Testis (tissue), 3 donors: ENCODE measurements around the gene ANKFY1. TPM values are rescaled to one million over a fixed set of nuclear protein-coding genes. Genes with fewer than 3 reads are reported as not detected.
"Not testable (repeated sequence)": the region's sequence is repeated elsewhere in the genome, so short reads cannot be mapped to it uniquely, and the experiment has no call there.

Experiments used
- DNase-seq: peaks from one replicate; pipeline ENCODE4 v3.0.0-alpha.2; 2019
- H3K27ac ChIP-seq, 2 donors: fragments of 200-600 bp; sonication (generic); one replicate each; pipeline ENCODE4 v1.5.1; 2019
- H3K27me3 ChIP-seq: fragments of 200-600 bp; sonication (generic); one replicate; pipeline ENCODE4 v1.5.1; 2019
- H3K36me3 ChIP-seq: fragments of 200-600 bp; sonication (generic); one replicate; pipeline ENCODE4 v1.5.1; 2017; ENCODE audit warnings: low read depth; ENCODE audit errors: missing control alignments
- H3K4me1 ChIP-seq: fragments of 200-600 bp; sonication (generic); one replicate; pipeline ENCODE4 v1.5.1; 2019
- H3K4me3 ChIP-seq, 2 donors: fragments of 200-600 bp; sonication (generic); one replicate each; pipeline ENCODE4 v1.5.1; 2017 to 2019
- H3K9me3 ChIP-seq: fragments of 200-600 bp; sonication (generic); one replicate; pipeline ENCODE4 v1.5.1; 2017
- POLR2A ChIP-seq: fragments of 450-650 bp; IDR thresholded peaks from one replicate; pipeline ENCODE4 v1.6.1; 2017; ENCODE audit warnings: antibody characterized with exemption, mild to moderate bottlenecking, moderate library complexity
- WGBS, 2 donors: methylation state at CpG; one replicate each; pipeline ENCODE4 v1.1.5; 2018; 5-methylcytosine and 5-hydroxymethylcytosine counted together
- intact Hi-C: fragments of 100-400 bp; cut with DNase I; formaldehyde crosslinking; loops from one replicate; pipeline ENCODE4 v1.15.1; 2023; ENCODE audit warnings: low total_unique reads
- polyA plus RNA-seq: library from polyadenylated mRNA; stranded (reverse); fragments of 350-450 nt; fragmentation: Illumina TruSeq; extraction: RNeasy Lipid Tissue Mini Kit (QIAGEN cat#74804); gene quantifications from one replicate; pipeline ENCODE4 v1.2.3, GENCODE V29; 2014; ENCODE audit warnings: low read depth, low replicate concordance; ENCODE audit not compliant: insufficient read depth
- total RNA-seq, 2 donors: library from RNA; depleted of rRNA; stranded (reverse); fragments of >200 nt; gene quantifications; one replicate each; pipeline ENCODE4 v1.2.3, GENCODE V29; 2016
- TF ChIP-seq, protein P1 (sequence below), 3 experiments: fragments of 450-650 bp in 2 of 3; fragments of 200-600 bp in 1 of 3; sonication (generic) in 1 of 3; IDR thresholded peaks; one replicate each; pipeline ENCODE4 v1.5.1; 2016 to 2019; ENCODE audit warnings: antibody characterized with exemption in 3 of 3, mild to moderate bottlenecking in 2 of 3, moderate library complexity in 1 of 3

ANKFY1 gene
- total and polyA plus RNA-seq, 3 donors from 2014 or later: 20.3 to 40.9 (median 34.6) TPM

DNA sequence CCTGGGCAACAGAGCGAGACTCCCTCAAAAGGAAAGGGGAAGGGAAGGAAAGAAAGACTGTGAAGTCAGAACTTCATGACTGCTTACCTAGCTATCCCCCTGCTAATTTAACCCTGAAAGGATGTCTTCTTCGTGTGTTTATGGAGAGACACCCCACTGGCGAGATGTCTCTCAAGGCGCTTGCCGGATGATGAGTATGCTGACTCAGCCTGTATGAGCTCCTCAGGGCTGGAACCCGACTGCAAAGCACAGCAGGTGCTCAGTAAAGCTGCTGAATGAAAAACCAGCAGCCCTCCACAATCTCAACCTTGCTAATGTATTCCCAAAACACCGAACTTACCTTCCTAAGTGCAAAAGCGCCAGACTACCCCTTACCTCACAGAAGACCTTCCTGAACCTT lies 2.3 kb downstream of the ANKFY1 start:
- Histone ChIP-seq H3K27me3 (no peaks in the 10 kb centered on the region), H3K9me3 (no peaks in the 10 kb centered on the region), H3K36me3 (no peaks in the 10 kb centered on the region), H3K27ac (no peak overlapping the region), H3K4me1 (peaks cover 13% of the 10 kb centered on the region), H3K4me3 (no peak overlapping the region)
- TF ChIP-seq, protein P1, sequence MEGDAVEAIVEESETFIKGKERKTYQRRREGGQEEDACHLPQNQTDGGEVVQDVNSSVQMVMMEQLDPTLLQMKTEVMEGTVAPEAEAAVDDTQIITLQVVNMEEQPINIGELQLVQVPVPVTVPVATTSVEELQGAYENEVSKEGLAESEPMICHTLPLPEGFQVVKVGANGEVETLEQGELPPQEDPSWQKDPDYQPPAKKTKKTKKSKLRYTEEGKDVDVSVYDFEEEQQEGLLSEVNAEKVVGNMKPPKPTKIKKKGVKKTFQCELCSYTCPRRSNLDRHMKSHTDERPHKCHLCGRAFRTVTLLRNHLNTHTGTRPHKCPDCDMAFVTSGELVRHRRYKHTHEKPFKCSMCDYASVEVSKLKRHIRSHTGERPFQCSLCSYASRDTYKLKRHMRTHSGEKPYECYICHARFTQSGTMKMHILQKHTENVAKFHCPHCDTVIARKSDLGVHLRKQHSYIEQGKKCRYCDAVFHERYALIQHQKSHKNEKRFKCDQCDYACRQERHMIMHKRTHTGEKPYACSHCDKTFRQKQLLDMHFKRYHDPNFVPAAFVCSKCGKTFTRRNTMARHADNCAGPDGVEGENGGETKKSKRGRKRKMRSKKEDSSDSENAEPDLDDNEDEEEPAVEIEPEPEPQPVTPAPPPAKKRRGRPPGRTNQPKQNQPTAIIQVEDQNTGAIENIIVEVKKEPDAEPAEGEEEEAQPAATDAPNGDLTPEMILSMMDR (IDR thresholded peaks at IDR 0.05): no peak
- no peak for TF ChIP-seq POLR2A
- intact Hi-C loops: no loop called here
- 73 to 80% methylated on average over 8 of the region's 8 CpGs for WGBS, 2 donors
- no peak for DNase-seq

DNA sequence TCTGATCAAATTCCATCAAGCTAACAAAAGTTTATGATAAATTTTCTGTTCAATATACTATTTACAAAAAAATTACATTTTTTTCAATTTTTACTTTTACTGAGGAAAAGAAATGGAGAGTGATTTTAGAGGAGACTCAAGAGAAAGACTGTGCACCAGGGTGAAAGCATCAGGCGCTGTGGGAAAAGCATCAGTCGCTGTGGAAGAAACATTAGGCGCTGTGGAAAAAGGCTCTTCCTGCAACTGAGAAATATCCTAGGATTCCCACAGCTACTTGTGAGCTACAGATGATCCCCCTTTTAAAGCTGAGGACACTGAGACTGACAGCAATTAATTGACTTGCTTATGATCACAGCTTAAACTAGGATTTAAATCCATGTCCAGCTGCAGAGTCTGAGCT lies 4.9 kb downstream of the ANKFY1 start:
- H3K4me3 ChIP-seq: no peak overlapping the region
- no peaks in the 10 kb centered on the region for H3K9me3 ChIP-seq
- 83 to 96% methylated on average over 3 of the region's 3 CpGs for WGBS, 2 donors
- no peaks in the 10 kb centered on the region for H3K27me3 ChIP-seq
- peaks cover 7% of the 10 kb centered on the region for H3K4me1 ChIP-seq
- no peaks in the 10 kb centered on the region for H3K36me3 ChIP-seq
- DNase-seq: no peak
- H3K27ac ChIP-seq: no peak overlapping the region
- TF ChIP-seq, protein P1 (IDR thresholded peaks at IDR 0.05): no peak
- no peak for TF ChIP-seq POLR2A
- intact Hi-C loops: no loop called here

DNA sequence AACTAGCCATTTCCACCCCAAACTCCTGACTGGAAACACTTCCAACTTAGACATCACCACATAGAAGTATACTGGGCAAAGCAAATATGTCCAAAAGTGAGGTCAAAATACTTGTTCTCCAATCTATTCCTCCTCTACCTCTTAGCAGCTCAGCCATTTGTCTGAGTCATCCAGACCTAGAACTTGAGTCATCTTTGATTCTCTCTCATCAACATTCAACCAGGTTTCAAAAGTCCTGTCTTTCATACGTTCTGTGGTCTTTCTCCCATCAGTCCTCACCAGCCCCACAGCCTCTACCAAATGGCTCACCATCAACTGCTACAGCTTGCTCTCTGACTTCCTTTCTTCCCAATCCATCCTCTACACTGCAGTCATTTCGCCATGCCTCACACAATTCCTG lies 6.8 kb downstream of the ANKFY1 start:
- no peak overlapping the region for H3K27ac ChIP-seq
- no peak overlapping the region for H3K4me3 ChIP-seq
- intact Hi-C loops: no loop called here
- H3K9me3 ChIP-seq: no peaks in the 10 kb centered on the region
- H3K27me3 ChIP-seq: no peaks in the 10 kb centered on the region
- H3K36me3 ChIP-seq: no peaks in the 10 kb centered on the region
- TF ChIP-seq, protein P1 (IDR thresholded peaks at IDR 0.05): no peak
- TF ChIP-seq POLR2A: no peak
- no peak for DNase-seq
- no peaks in the 10 kb centered on the region for H3K4me1 ChIP-seq
- WGBS, 2 donors: 90 to 96% methylated on average over 2 of the region's 2 CpGs

DNA sequence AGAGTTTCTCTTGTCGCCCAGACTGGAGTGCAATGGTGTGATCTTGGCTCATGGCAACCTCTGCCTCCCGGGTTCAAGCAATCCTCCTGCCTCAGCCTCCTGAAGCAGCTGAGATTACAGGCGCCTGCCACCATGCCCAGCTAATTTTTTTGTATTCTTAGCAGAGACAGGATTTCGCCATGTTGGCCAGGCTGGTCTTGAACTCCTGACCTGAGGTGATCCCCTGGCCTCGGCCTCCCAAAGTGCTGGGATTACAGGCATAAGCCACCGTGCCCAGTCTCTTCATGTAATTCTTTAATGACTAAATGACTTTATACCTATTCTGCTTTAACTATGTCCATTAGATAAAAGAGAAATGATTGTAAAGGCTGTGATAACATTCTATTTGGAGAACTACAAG lies 8.5 kb downstream of the ANKFY1 start:
- WGBS, 2 donors: 94 to 98% methylated on average over 6 of the region's 6 CpGs

DNA sequence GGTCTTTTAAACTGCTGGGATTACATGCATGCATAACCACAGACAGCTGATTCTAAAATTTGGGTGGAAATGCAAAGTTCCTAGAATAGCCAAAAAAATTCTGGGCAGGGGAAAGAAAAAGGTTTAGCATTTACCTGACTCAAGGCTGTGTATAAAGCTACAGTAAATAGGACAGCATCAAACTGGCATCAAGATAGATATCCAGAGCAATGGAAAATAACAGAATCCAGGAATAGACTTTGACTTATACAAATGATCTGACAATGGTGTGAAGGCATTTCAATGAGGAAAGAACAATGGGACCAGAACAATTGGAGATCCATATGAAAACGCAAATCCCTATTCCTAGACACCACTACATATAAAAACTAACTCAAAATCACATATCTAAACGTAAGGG lies 12.9 kb downstream of the ANKFY1 start:
- Histone ChIP-seq H3K27ac (no peak overlapping the region), H3K4me1 (no peaks in the 10 kb centered on the region), H3K27me3 (no peaks in the 10 kb centered on the region), H3K4me3 (no peak overlapping the region), H3K9me3 (no peaks in the 10 kb centered on the region), H3K36me3 (no peaks in the 10 kb centered on the region)
- no peak for DNase-seq
- intact Hi-C loops: no loop called here
- WGBS, 2 donors: 80 to 93% methylated on average over 2 of the region's 2 CpGs
- TF ChIP-seq POLR2A: no peak
- TF ChIP-seq, protein P1 (IDR thresholded peaks at IDR 0.05): no peak

More for the DNA sequence above, 8.5 kb downstream of the ANKFY1 start:
- intact Hi-C loops, DNase-seq, H3K27ac ChIP-seq, H3K27me3 ChIP-seq, H3K9me3 ChIP-seq, H3K4me3 ChIP-seq, H3K4me1 ChIP-seq, H3K36me3 ChIP-seq: not testable (repeated sequence)
